K562 (cell line): ENCODE data around the gene LPIN2. TPM values are rescaled to one million over a fixed set of nuclear protein-coding genes. Genes with fewer than 3 reads are reported as not detected.

Source experiments
- ATAC-seq: fragments of 200-7000 bp; cut with Tn5 transposase; 3 replicates; pipeline ENCODE4 v1.9.1; 2020; ENCODE audit warnings: moderate library complexity
- BruUV-seq: library from RNA; stranded (reverse); fragments of 400-500 nt; replicated peaks from 2 replicates; lab custom pipeline; 2021; lab: Mats Ljungman, UMichigan
- CTCF ChIA-PET: fragments of 300-600 bp; formaldehyde crosslinking; extraction: SDS; loops from one replicate; lab custom pipeline; 2021; ENCODE audit warnings: low intra/inter-chr PET ratio; lab: Yijun Ruan, JAX
- POLR2A ChIA-PET: fragments of 300-600, 350-650 bp; sonication (Branson Sonifier 250); formaldehyde crosslinking; extraction: SDS; loops from one replicate; lab custom pipeline; 2021; ENCODE audit warnings: antibody characterized with exemption, inconsistent platforms; lab: Yijun Ruan, JAX
- DNase-seq, 4 experiments: peaks; one replicate each; pipeline versions ENCODE4 v3.0.0 to v3.0.0-alpha.2; 2011 to 2018; ENCODE audit warnings: low spot score in 3 of 4, mixed read lengths in 3 of 4; ENCODE audit errors: extremely low read depth in 1 of 4
- FAIRE-seq: peaks from 2 replicates; lab custom pipeline; 2011; peaks lifted over from hg19 to GRCh38; lab: Jason Lieb, UNC
- H2AFZ ChIP-seq: 2 replicates; pipeline ENCODE4 v1.6.0; 2011; ENCODE audit warnings: low read depth, low read length, control low read depth, inconsistent platforms
- H3K27ac ChIP-seq: fragments of 200-600 bp; 3 replicates; pipeline ENCODE4 v1.8.0; 2011; ENCODE audit warnings: low read depth, mild to moderate bottlenecking, control low read depth, inconsistent platforms, low read length, moderate library complexity, mixed read lengths; ENCODE audit errors: extremely low read depth
- H3K27me3 ChIP-seq, 2 experiments: fragments of 300-600 bp in 1 of 2; 2 replicates in 1 of 2; 3 replicates in 1 of 2; pipeline versions ENCODE4 v1.6.0 to v1.8.0; 2011; ENCODE audit warnings: inconsistent platforms in 2 of 2, low read length in 2 of 2, mild to moderate bottlenecking in 1 of 2, mixed read lengths in 1 of 2, moderate library complexity in 1 of 2; ENCODE audit not compliant: control insufficient read depth in 2 of 2, insufficient read depth in 2 of 2
- H3K36me3 ChIP-seq: fragments of 300-600 bp; 3 replicates; pipeline ENCODE4 v1.8.0; 2011; ENCODE audit warnings: mild to moderate bottlenecking, low read length, inconsistent platforms; ENCODE audit not compliant: control insufficient read depth, insufficient read depth
- H3K4me1 ChIP-seq, 2 experiments: fragments of 200-600 bp in 1 of 2; replicated peaks in 1 of 2; 2 replicates in 1 of 2; 3 replicates in 1 of 2; pipeline versions ENCODE4 v1.5.1 to v1.8.0; 2011; ENCODE audit warnings: inconsistent platforms in 2 of 2, low read length in 2 of 2, mild to moderate bottlenecking in 1 of 2, mixed read lengths in 1 of 2, moderate library complexity in 1 of 2; ENCODE audit not compliant: control insufficient read depth in 2 of 2, insufficient read depth in 2 of 2
- H3K4me2 ChIP-seq: 2 replicates; pipeline ENCODE4 v1.6.1; 2011; ENCODE audit warnings: low read length, control low read depth, inconsistent platforms, mixed read lengths; ENCODE audit not compliant: insufficient read depth
- H3K4me3 ChIP-seq: fragments of 200-600 bp; sonication (generic), shearing (Covaris generic); 2 replicates; pipeline ENCODE4 v1.5.1; 2016; ENCODE audit warnings: control low read depth, inconsistent platforms
- H3K79me2 ChIP-seq: fragments of 200-600 bp; 3 replicates; pipeline ENCODE4 v1.8.0; 2011; ENCODE audit warnings: low read length, inconsistent platforms; ENCODE audit not compliant: control insufficient read depth, insufficient read depth
- H3K9ac ChIP-seq, 2 experiments: 2 replicates each; pipeline versions ENCODE4 v1.6.0 to v1.6.1; 2011; ENCODE audit warnings: low read depth in 2 of 2, low read length in 2 of 2, control low read depth in 1 of 2, inconsistent platforms in 1 of 2, mild to moderate bottlenecking in 1 of 2, mixed read lengths in 1 of 2; ENCODE audit not compliant: insufficient read depth in 1 of 2
- H3K9me1 ChIP-seq: one replicate; pipeline ENCODE4 v1.6.0; 2011; ENCODE audit warnings: inconsistent platforms, mild to moderate bottlenecking, low read length, moderate library complexity; ENCODE audit not compliant: control insufficient read depth, insufficient read depth
- H3K9me3 ChIP-seq: replicated peaks from 2 replicates; pipeline ENCODE4 v1.5.1; 2011; ENCODE audit warnings: low read depth, low read length, inconsistent platforms; ENCODE audit not compliant: control insufficient read depth, insufficient read depth
- H4K20me1 ChIP-seq: replicated peaks from 2 replicates; pipeline ENCODE4 v1.6.1; 2011; ENCODE audit warnings: low read length, inconsistent platforms, mixed read lengths; ENCODE audit not compliant: control insufficient read depth, insufficient read depth
- AFF4 ChIP-seq: sonication (generic); formaldehyde crosslinking; IDR thresholded peaks from 2 replicates; pipeline ENCODE4 v1.8.0; 2023; ENCODE audit warnings: mild to moderate bottlenecking, missing genetic modification reagents
- ATF2 ChIP-seq: sonication (generic); formaldehyde crosslinking; IDR thresholded peaks from 2 replicates; pipeline ENCODE4 v1.8.1; 2022; ENCODE audit warnings: missing genetic modification reagents
- BCOR ChIP-seq: fragments of 450-650 bp; IDR thresholded peaks from 2 replicates; pipeline ENCODE4 v1.6.1; 2016
- DEAF1 ChIP-seq: fragments of 450-650 bp; formaldehyde crosslinking; IDR thresholded peaks from 2 replicates; pipeline ENCODE4 v1.4.0; 2020; ENCODE audit warnings: mild to moderate bottlenecking, moderate library complexity
- ETV6 ChIP-seq, 3 experiments: fragments of 150-350 bp in 1 of 3; sonication (generic) in 1 of 3; formaldehyde crosslinking in 1 of 3; IDR thresholded peaks; 2 replicates each; pipeline versions ENCODE4 v1.6.1 to v1.8.0; 2014 to 2022; ENCODE audit warnings: borderline replicate concordance in 2 of 3, low read depth in 2 of 3, antibody characterized with exemption in 1 of 3, low read length in 1 of 3, mild to moderate bottlenecking in 1 of 3, missing genetic modification reagents in 1 of 3
- FOXM1 ChIP-seq, 2 experiments: fragments of 450-650 bp in 1 of 2; sonication (generic) in 1 of 2; formaldehyde crosslinking in 1 of 2; IDR thresholded peaks; 2 replicates each; pipeline versions ENCODE4 v1.6.1 to v1.9.0; 2017 to 2022; ENCODE audit warnings: low read depth in 2 of 2, mild to moderate bottlenecking in 2 of 2, missing genetic modification reagents in 1 of 2, moderate library complexity in 1 of 2
- HMG20B ChIP-seq: fragments of 250-450 bp; sonication (Bioruptor Pico); IDR thresholded peaks from 2 replicates; pipeline ENCODE4 v1.5.0; 2021; ENCODE audit warnings: mild to moderate bottlenecking
- KLF1 ChIP-seq: fragments of 450-650 bp; IDR thresholded peaks from 2 replicates; pipeline ENCODE4 v1.6.1; 2016; ENCODE audit warnings: missing genetic modification characterization, missing compliant biosample characterization
- POLR2H ChIP-seq: IDR thresholded peaks from 2 replicates; pipeline ENCODE4 v1.6.1; 2016; ENCODE audit warnings: missing genetic modification characterization, low read depth, mild to moderate bottlenecking, control low read depth, missing compliant biosample characterization, moderate library complexity
- SMAD4 ChIP-seq: fragments of 250-450 bp; sonication (Bioruptor Pico); conservative IDR thresholded peaks from 2 replicates; pipeline ENCODE4 v1.8.0; 2021; ENCODE audit warnings: inconsistent platforms, mild to moderate bottlenecking, moderate library complexity
- XRCC3 ChIP-seq: fragments of 450-650 bp; IDR thresholded peaks from 2 replicates; pipeline ENCODE4 v1.6.1; 2017; ENCODE audit warnings: mild to moderate bottlenecking, moderate library complexity
- ZNF12 ChIP-seq: sonication (generic); formaldehyde crosslinking; IDR thresholded peaks from 2 replicates; pipeline ENCODE4 v1.4.0; 2020; ENCODE audit warnings: mild to moderate bottlenecking, missing genetic modification reagents
- ZNF696 ChIP-seq: fragments of 250-450 bp; sonication (Bioruptor Pico); conservative IDR thresholded peaks from 2 replicates; pipeline ENCODE4 v1.4.0; 2020; ENCODE audit warnings: mild to moderate bottlenecking, moderate library complexity
- WGBS: fragments of 100-300 bp; shearing (Covaris generic); methylation state at CpG from one replicate; pipeline ENCODE4 v1.1.6; 2016; ENCODE audit warnings: low coverage, mixed read lengths; ENCODE audit not compliant: insufficient coverage; ENCODE audit errors: missing lambda C conversion rate; 5-methylcytosine and 5-hydroxymethylcytosine counted together
- in situ Hi-C: fragments of 300-500 bp; cut with MboI; formaldehyde crosslinking; loops from 4 replicates; pipeline ENCODE4 v1.15.0; 2018; ENCODE audit warnings: inconsistent platforms, mixed read lengths
- intact Hi-C: fragments of 100-400 bp; cut with micrococcal nuclease; formaldehyde crosslinking; loops from 2 replicates; pipeline ENCODE4 v1.14.2; 2022
- polyA plus RNA-seq, 8 experiments: library from polyadenylated mRNA; depleted of rRNA in 4 of 8; stranded (reverse) in 5 of 8; unstranded in 3 of 8; fragments of >200 nt; fragmentation: Nextera tagmentation in 2 of 8; fragmentation: Illumina TruSeq in 1 of 8; extraction: Ambion mirVana in 2 of 8; extraction: Trizol in 1 of 8; gene quantifications; 2 replicates each; pipeline versions ENCODE4 v1.2.1 to v1.2.3, GENCODE V29; 2011 to 2014; ENCODE audit warnings: inconsistent platforms in 1 of 8, missing spikeins in 1 of 8
- total RNA-seq, 7 experiments: library from RNA; depleted of rRNA in 6 of 7; stranded (reverse); fragments of >200 nt in 6 of 7; fragmentation: Illumina TruSeq in 2 of 7; extraction: Trizol in 2 of 7; gene quantifications; 2 replicates each; pipeline versions ENCODE4 v1.2.1 to v1.2.3, GENCODE V29; 2011 to 2021; ENCODE audit warnings: low replicate concordance in 1 of 7

LPIN2 gene
- total and polyA plus RNA-seq, 9 of the 15 experiments (the other 6 are each of a cell fraction or from before 2014, with no cell fraction given): 5.2 to 34.8 (median 24.6) TPM

- no TSS peak for BruUV-seq
- POLR2A ChIA-PET: interaction anchor here (0.6 to 2.8 kb wide), 3 partner anchors 10 to 121 kb away, joined by 4 to 13 read pairs (median 8); no protein-coding TSS in a partner anchor
- in situ Hi-C loops: no loop called here
- TF ChIP-seq SMAD4: no peak
- no peak for TF ChIP-seq XRCC3
- TF ChIP-seq AFF4: no peak
- no peak for TF ChIP-seq ETV6 (IDR thresholded peaks at IDR 0.05; ENCODE audit: borderline replicate concordance in 1 of 2, low read depth in 2 of 2, low read length in 1 of 2)
- TF ChIP-seq ETV6 (CRISPR knock-in tag; IDR thresholded peaks at IDR 0.05; ENCODE audit: borderline replicate concordance): no peak
- TF ChIP-seq BCOR: no peak
- TF ChIP-seq KLF1 (tag): no peak
- no peak for TF ChIP-seq FOXM1 (IDR thresholded peaks at IDR 0.05; ENCODE audit: low read depth)
- no peak for TF ChIP-seq FOXM1 (CRISPR knock-in tag; IDR thresholded peaks at IDR 0.05; ENCODE audit: low read depth)
- no peak for TF ChIP-seq ATF2 (CRISPR knock-in tag)
- TF ChIP-seq HMG20B (CRISPR knock-in tag): no peak
- no peak for TF ChIP-seq DEAF1
- no peak for TF ChIP-seq POLR2H (tag)
- no peak for TF ChIP-seq ZNF12
- no peak for TF ChIP-seq ZNF696 (CRISPR knock-in tag)
Measured at GRCh38 chr18:3007491-3007890, 5.5 kb downstream of the LPIN2 start.

More at GRCh38 chr18:3007491-3007890, 5.5 kb downstream of the LPIN2 start:
- intact Hi-C loops: no loop called here
- no peak overlapping the region for H3K4me3 ChIP-seq
- no peak for DNase-seq
- H3K27ac ChIP-seq: no peak overlapping the region
- peaks cover 92% of the 10 kb centered on the region for H3K79me2 ChIP-seq
- 81% methylated on average over 3 of the region's 3 CpGs for WGBS
- no peak overlapping the region for H3K4me2 ChIP-seq
- no peak overlapping the region for H3K9ac ChIP-seq
- no peak overlapping the region for H2AFZ ChIP-seq
- no peaks in the 10 kb centered on the region for H3K27me3 ChIP-seq
- H3K36me3 ChIP-seq: peaks cover 78% of the 10 kb centered on the region
- no peaks in the 10 kb centered on the region for H4K20me1 ChIP-seq
- CTCF ChIA-PET: no interaction called here
- no peaks in the 10 kb centered on the region for H3K9me3 ChIP-seq
- peaks cover 8 to 9% of the 10 kb centered on the region in 2 experiments; a peak in 4 of 5 replicates for H3K4me1 ChIP-seq
- no peak for FAIRE-seq
- no peak for ATAC-seq
- H3K9me1 ChIP-seq: no peaks in the 10 kb centered on the region
